Pancreas (tissue), 10 donors: Measurements from ENCODE around the gene CDSN. TPM values are rescaled to one million over a fixed set of nuclear protein-coding genes. Genes with fewer than 3 reads are reported as not detected.

ENCODE experiments used
- ATAC-seq, 4 donors: fragments of 200-7000 bp; cut with Tn5 transposase; one replicate each; pipeline versions ENCODE4 v1.8.0 to v1.9.1; 2020; ENCODE audit warnings: mild to moderate bottlenecking in 4 of 4, moderate library complexity in 4 of 4
- DNase-seq, 6 donors: peaks; one replicate each; pipeline ENCODE4 v3.0.0-alpha.2; 2020
- FAIRE-seq: peaks from 2 replicates; lab custom pipeline; 2012; peaks lifted over from hg19 to GRCh38; lab: Jason Lieb, UNC
- H3K27ac ChIP-seq, 4 donors: fragments of 200-600 bp; sonication (generic); 1 replicate in 3 of 4; 2 replicates in 1 of 4; pipeline versions ENCODE4 v1.5.0 to v1.8.0; 2020
- H3K27me3 ChIP-seq, 4 donors: fragments of 200-600 bp; one replicate each; pipeline ENCODE4 v1.8.0; 2021
- H3K36me3 ChIP-seq, 3 donors: fragments of 200-600 bp; sonication (generic) in 1 of 3; one replicate each; pipeline versions ENCODE4 v1.5.0 to v1.8.0; 2020 to 2021
- H3K4me1 ChIP-seq, 3 donors: fragments of 200-600 bp; one replicate each; pipeline ENCODE4 v1.8.0; 2021
- H3K4me3 ChIP-seq, 4 donors: fragments of 200-600 bp; sonication (generic) in 2 of 4; one replicate each; pipeline versions ENCODE4 v1.5.0 to v1.8.0; 2020 to 2021
- H3K9me3 ChIP-seq, 4 donors: fragments of 200-600 bp; one replicate each; pipeline ENCODE4 v1.8.0; 2021
- WGBS, 2 donors: extraction: QIAGEN DNeasy Blood & Tissue Kit; methylation state at CpG; one replicate each; pipeline ENCODE4 v1.1.7; 2013; 5-methylcytosine and 5-hydroxymethylcytosine counted together
- intact Hi-C, 3 donors: fragments of 100-400 bp; cut with DNase I; formaldehyde crosslinking; loops; one replicate each; pipeline versions ENCODE4 v1.11.1 to v1.14.2; 2022
- polyA plus RNA-seq, 2 donors: library from polyadenylated mRNA; stranded (reverse); fragments of 200-250 nt; gene quantifications; one replicate each; pipeline ENCODE4 v1.2.3, GENCODE V29; 2013
- total RNA-seq, 6 donors: library from RNA; stranded (reverse); fragmentation: NEBNext Ultra II Directional in 4 of 6; extraction: Animal tissue kit (Norgen Biotek cat#: 25700) in 4 of 6; gene quantifications; one replicate each; pipeline versions ENCODE4 v1.2.1 to v1.2.4, GENCODE V29; 2021 to 2023
- TF ChIP-seq, protein P1 (sequence below), 4 donors: fragments of 200-600 bp; sonication (generic) in 3 of 4; IDR thresholded peaks; one replicate each; pipeline versions ENCODE4 v1.5.0 to v1.8.0; 2021; ENCODE audit warnings: antibody characterized with exemption in 4 of 4
- donor health status: healthy with polysubstance abuse.
- donor health status: DM: no; HTN: no; CAD: no; lungs with moderate emphysema.
- donor health status: DM: no; HTN: no; CAD: no.
- donor health status: control.
- donor health status: control.
- donor health status: Bipolar disorder and iron deficiency.
- donor health status: DM: yes; HTN: yes; CAD: no.
- donor health status: DM: no; HTN: no; CAD: no.
- donor health status: DM: no; HTN: no; CAD: no.
- donor health status: DM: yes; HTN: yes; CAD: no.

Gene CDSN
- total and polyA plus RNA-seq, 8 donors = 0.05 to 0.08 (median 0.06) TPM; not detected in 5

DNA sequence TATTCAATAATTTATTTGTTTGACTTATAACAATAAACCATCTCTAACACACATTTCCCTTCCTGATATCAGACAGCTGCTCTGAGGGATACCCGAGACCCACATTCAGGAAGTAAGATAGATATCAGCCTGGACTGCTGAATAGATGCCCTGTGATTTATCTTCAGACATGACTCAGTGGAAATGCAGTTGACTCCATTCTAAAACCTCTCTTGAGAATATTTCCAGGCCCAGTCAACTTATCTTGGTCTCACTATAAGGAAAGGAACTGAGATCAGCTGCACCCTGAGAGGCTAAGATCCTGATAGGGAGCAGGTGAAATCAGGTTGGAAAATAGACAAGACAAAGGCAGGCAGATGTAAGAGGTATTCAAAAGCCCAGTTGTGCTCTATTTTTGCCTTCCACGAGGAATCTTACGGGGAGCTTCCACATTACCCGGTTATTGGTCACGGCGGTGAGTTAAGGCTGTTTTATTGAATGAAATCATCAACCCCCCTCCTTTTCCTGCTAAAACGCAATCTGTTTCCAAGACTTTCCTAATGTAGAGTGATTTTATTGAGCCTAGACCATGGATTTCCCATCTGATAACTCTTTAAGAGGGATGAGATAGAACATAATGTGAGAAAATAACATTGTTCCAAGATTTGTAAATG, 33.3 kb downstream of the CDSN start:
- no peaks in the 10 kb centered on the region for H3K9me3 ChIP-seq
- H3K27me3 ChIP-seq = no peaks in the 10 kb centered on the region
- TF ChIP-seq, protein P1, sequence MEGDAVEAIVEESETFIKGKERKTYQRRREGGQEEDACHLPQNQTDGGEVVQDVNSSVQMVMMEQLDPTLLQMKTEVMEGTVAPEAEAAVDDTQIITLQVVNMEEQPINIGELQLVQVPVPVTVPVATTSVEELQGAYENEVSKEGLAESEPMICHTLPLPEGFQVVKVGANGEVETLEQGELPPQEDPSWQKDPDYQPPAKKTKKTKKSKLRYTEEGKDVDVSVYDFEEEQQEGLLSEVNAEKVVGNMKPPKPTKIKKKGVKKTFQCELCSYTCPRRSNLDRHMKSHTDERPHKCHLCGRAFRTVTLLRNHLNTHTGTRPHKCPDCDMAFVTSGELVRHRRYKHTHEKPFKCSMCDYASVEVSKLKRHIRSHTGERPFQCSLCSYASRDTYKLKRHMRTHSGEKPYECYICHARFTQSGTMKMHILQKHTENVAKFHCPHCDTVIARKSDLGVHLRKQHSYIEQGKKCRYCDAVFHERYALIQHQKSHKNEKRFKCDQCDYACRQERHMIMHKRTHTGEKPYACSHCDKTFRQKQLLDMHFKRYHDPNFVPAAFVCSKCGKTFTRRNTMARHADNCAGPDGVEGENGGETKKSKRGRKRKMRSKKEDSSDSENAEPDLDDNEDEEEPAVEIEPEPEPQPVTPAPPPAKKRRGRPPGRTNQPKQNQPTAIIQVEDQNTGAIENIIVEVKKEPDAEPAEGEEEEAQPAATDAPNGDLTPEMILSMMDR (IDR thresholded peaks at IDR 0.05) = no peak
- H3K4me1 ChIP-seq = no peaks in the 10 kb centered on the region
- no peak overlapping the region for H3K27ac ChIP-seq
- 24 to 29% methylated on average over 7 of the region's 7 CpGs for WGBS, 2 donors
- no peaks in the 10 kb centered on the region for H3K36me3 ChIP-seq
- FAIRE-seq (no peak), DNase-seq (no peak), ATAC-seq (peak in 2 of 4 donors; percentile 11 to 14)
- H3K4me3 ChIP-seq = no peak overlapping the region
- intact Hi-C loops = loop anchor here (5.0 to 10.0 kb wide), 3 partner anchors 162 to 265 kb away; no protein-coding TSS in a partner anchor

GRCh38 chr6:31083742-31084354, 36.4 kb downstream of the CDSN start:
- H3K9me3 ChIP-seq = no peaks in the 10 kb centered on the region
- FAIRE-seq (no peak), ATAC-seq (peak in 2 of 4 donors; percentile 39 to 41), DNase-seq (peak in 2 of 6 donors; percentile 8 to 37)
- intact Hi-C loops = loop anchor here (5.0 to 10.0 kb wide), 3 partner anchors 159 to 259 kb away; no protein-coding TSS in a partner anchor
- no peaks in the 10 kb centered on the region for H3K36me3 ChIP-seq
- H3K27ac ChIP-seq = no peak overlapping the region
- TF ChIP-seq, protein P1 (IDR thresholded peaks at IDR 0.05) = no peak
- no peaks in the 10 kb centered on the region for H3K27me3 ChIP-seq
- 37 to 58% methylated on average over 8 of the region's 8 CpGs for WGBS, 2 donors
- H3K4me3 ChIP-seq = no peak overlapping the region
- no peaks in the 10 kb centered on the region for H3K4me1 ChIP-seq

- intact Hi-C loops = loop anchor here (5.0 to 10.0 kb wide), 3 partner anchors 157 to 257 kb away; no protein-coding TSS in a partner anchor
- no peak for ATAC-seq
- FAIRE-seq = no peak
- no peak overlapping the region for H3K4me3 ChIP-seq
- no peak for DNase-seq
- TF ChIP-seq, protein P1 (IDR thresholded peaks at IDR 0.05) = no peak
- WGBS, 2 donors = 69 to 87% methylated on average over 6 of the region's 6 CpGs
- no peaks in the 10 kb centered on the region for H3K9me3 ChIP-seq
- no peaks in the 10 kb centered on the region for H3K4me1 ChIP-seq
- no peaks in the 10 kb centered on the region for H3K36me3 ChIP-seq
- H3K27ac ChIP-seq = no peak overlapping the region
- no peaks in the 10 kb centered on the region for H3K27me3 ChIP-seq
Observed at GRCh38 chr6:31081872-31082271, 38.4 kb downstream of the CDSN start.

- DNase-seq (peak; percentile 39 to 75 (median 58)), ATAC-seq (peak; percentile 71 to 96 (median 92)), FAIRE-seq (no peak)
- Histone ChIP-seq H3K27ac (no peak overlapping the region), H3K4me3 (no peak overlapping the region), H3K4me1 (no peaks in the 10 kb centered on the region), H3K27me3 (no peaks in the 10 kb centered on the region), H3K9me3 (no peaks in the 10 kb centered on the region), H3K36me3 (no peaks in the 10 kb centered on the region)
- 21 to 23% methylated on average over 22 of the region's 22 CpGs for WGBS, 2 donors
- TF ChIP-seq, protein P1 (IDR thresholded peaks at IDR 0.05) = peak; percentile 29 to 72 (median 60)
- intact Hi-C loops = loop anchor here (5.0 to 10.0 kb wide), 5 partner anchors 155 to 255 kb away; partner anchors contain the start of gene VARS2 (in 1 of the 3)
Observed at GRCh38 chr6:31079656-31080261, 40.5 kb downstream of the CDSN start.
